ENCODE measurements around the gene SLC66A2.
"Not testable (repeated sequence)": the region's sequence is repeated elsewhere in the genome, so short reads cannot be mapped to it uniquely, and the experiment has no call there.

The SLC66A2 gene

DNA sequence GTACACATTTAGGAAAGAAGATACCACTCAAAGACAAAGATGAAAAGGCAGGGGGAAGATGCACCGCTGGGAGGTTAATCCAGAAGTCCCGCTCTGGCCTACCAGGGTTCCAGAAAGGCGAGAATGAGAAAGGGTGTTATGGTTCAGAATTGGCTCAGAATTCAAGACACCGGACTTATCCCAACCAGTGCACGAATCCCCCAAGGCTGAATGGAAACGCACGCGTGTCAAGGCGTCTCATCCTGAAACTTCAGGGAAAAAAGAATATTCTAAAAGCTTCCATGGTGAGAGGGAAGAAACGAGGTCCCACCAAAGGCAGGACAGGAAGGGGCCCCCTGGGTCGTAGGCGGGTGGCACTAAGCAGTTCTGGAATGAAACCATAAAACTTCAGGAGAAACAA is 71.9 kb downstream of the SLC66A2 start:
- no peak for DNase-seq (ENCODE audit: low read depth in 2 of 2)

GRCh38 chr18:79878741-79879378 is 72.6 kb downstream of the SLC66A2 start:
- no peak for DNase-seq (ENCODE audit: low read depth in 2 of 2)

DNA sequence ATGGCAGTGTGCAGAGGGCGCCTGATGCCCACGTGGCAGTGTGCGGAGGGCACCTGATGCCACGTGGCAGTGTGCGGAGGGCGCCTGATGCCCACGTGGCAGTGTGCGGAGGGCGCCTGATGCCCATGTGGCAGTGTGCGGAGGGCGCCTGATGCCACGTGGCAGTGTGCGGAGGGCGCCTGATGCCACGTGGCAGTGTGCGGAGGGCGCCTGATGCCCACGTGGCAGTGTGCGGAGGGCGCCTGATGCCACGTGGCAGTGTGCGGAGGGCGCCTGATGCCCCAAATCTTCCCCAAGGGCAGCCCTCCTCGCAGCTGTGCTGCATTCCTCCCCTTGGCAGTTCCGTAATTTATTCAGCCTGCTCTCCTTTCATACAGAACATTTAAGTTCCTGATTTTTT is 73.2 kb downstream of the SLC66A2 start:
- not testable (repeated sequence) for DNase-seq (ENCODE audit: low read depth in 2 of 2)

DNA sequence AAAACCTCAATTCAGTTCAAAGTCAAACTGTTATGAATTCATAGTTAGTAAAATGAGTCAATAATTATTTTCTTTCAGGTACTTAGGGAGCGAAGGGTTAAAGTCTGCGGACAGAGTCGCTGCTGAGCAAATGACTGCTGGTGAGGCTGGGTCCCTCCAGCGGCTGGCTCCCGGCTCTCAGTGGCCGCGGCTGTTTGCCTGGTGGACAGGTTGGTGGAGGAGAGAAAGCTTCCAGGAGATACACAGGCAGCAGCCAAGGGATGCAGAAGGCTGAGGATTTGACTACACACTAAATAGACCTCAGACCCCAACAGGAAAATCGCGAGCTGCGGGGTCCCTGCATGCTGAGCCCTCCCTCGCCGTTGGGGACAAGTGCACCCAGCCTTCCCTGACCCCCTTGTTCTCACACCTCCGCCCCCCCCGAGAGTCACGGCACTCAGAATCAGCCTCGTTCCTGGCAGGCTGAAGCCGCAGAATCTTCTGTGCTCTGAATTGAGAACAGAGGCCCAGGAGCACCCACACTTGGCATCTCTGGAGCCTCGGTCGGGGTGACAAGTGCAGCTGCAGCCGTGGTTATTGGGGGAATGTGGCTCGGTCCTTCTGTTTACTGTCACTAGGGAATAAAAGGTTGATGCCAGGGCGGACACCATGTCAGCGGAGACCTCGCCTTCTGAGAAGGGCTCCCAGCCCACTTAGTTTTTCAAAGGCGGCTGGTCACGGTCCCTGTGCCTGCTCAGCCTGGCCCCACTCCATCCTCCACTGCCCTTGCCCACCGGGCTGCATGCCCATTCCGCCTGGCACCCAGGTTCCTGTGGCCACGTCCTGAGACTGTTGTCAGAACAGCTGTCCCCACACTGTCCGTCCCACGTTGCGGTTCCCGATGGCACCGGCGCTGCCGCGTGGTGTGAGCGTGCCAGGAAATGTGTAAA is 74.0 kb downstream of the SLC66A2 start:
- DNase-seq (ENCODE audit: low read depth in 2 of 2), result no peak

DNA sequence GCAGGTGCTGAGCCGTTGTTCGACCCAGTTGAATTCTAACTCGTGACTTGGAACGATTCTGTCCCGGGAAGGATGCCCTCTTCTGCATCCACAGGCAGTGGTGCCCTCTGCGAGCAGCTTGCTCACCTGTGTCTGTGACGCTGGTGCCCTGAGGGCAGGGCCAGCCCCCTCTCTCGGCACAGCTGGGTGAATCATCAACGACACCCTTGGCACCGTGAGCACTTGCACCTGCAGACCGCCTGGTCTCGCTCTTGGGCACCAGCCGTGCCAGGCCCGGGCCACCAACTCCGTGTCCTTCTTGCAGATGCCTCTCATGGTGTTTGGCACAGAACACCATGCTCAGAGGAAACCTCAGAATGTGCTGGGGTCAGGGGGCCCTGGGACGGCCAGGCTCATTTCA is 75.0 kb downstream of the SLC66A2 start:
- no peak for DNase-seq (ENCODE audit: low read depth in 2 of 2)

- no peak for DNase-seq (ENCODE audit: low read depth in 2 of 2)
Measured at GRCh38 chr18:79875931-79876461, 75.5 kb downstream of the SLC66A2 start.

GRCh38 chr18:79875531-79875919 is 75.9 kb downstream of the SLC66A2 start:
- no peak for DNase-seq (ENCODE audit: low read depth in 2 of 2)

GRCh38 chr18:79874553-79875530 is 76.6 kb downstream of the SLC66A2 start:
- no peak for DNase-seq (ENCODE audit: low read depth in 2 of 2)

GRCh38 chr18:79873449-79874110 is 77.9 kb downstream of the SLC66A2 start:
- no peak for DNase-seq (ENCODE audit: low read depth in 2 of 2)

DNA sequence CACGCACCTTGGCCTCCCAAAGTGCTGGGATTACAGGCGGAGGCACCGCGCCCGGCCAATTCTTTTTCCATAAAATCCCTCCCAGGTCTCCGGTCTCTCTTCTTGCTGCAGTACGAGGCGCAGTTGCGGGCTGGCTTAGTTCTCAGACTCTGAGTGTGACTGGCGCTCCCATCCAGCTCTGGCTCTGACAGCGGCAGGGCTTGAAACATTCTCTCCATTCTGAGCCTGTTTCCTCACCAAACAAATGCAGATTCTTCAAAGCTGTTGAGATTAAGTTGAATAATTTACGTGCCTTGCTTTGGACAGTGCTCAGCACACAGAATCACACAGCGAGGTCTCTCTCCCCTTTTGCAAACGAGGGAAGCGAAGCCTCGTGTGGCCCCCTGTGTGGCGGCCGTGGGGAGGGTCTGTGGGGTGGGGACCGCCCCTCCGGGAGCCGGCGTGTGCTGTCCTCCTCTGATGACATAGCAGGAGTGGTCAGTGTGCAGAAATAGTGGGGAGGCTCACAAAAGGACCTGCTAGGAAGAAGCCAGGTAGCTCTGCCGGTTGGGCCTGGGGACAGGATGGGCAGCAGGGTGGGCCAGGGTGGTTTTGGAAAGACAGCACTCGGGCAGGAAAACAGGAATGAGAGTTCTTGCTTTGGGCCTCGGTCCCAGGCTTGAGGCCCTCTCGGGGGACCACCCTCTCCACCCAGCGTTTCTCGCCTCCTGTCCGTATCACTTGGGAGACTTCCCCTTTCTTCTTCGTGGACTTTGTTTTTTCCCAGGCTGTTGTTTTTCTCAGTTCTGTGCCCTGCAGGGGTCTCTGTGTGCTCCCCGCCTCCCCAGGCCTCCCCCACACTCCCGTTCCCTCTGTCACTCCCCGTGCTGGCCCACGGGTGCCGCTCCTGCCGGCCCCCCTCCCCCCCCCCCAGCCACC is 78.7 kb downstream of the SLC66A2 start:
- no peak for DNase-seq (ENCODE audit: low read depth in 2 of 2)

- DNase-seq (ENCODE audit: low read depth in 2 of 2), result no peak
Measured at GRCh38 chr18:79871481-79872091, 79.9 kb downstream of the SLC66A2 start.

- DNase-seq (ENCODE audit: low read depth in 2 of 2), result no peak
Measured at GRCh38 chr18:79871026-79871390, 80.4 kb downstream of the SLC66A2 start.

GRCh38 chr18:79870301-79871025 is 81.0 kb downstream of the SLC66A2 start:
- no peak for DNase-seq (ENCODE audit: low read depth in 2 of 2)

DNA sequence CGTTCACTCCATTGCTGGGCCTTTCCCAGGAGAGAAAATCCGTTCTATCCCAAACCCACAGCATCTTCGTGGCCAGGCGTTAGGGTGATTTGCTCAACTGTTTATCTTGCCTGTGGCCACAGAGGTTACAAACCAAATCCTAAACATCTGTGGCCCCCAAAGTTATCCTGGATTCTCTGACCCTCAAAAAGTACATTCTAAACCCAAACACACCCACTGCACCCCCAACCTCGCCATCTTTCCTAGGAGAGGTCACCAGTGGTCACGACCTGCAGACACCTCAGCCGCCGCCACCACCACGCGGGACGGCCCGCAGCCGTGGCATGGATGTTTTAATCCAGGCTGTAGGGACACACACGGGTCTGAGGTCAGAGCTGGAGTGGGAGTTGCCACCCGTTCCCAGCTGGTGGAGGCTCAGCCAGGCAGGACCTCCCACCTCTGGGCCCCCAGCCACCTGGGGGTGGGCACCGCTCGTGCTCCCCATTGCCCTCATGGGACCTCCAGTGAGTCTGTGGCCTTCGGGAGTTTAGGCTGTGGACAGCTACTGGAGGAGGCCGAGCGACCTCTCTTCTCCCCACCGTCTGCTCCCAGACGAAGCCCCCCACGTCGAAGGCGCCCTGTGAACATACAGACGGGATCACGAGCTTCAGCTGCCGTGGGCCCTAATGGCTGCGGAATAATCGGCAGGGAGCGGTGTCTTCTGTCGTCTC is 81.7 kb downstream of the SLC66A2 start:
- no peak for DNase-seq (ENCODE audit: low read depth in 2 of 2)

- DNase-seq (ENCODE audit: low read depth in 2 of 2), result no peak
Measured at GRCh38 chr18:79868811-79869541, 82.5 kb downstream of the SLC66A2 start.

GRCh38 chr18:79868168-79868784 is 83.2 kb downstream of the SLC66A2 start:
- DNase-seq (ENCODE audit: low read depth in 2 of 2), result no peak

GRCh38 chr18:79867666-79868065 is 83.8 kb downstream of the SLC66A2 start:
- no peak for DNase-seq (ENCODE audit: low read depth in 2 of 2)

All from stimulated activated CD8-positive, alpha-beta memory T cell treated with anti-CD3 and anti-CD28 coated beads, Interleukin-2, amount 100 ng/mL, for 48 hours (primary cell).